DND-41 (cell line): ENCODE measurements around the gene SLC30A4.

Experiments
- ATAC-seq: fragments of 200-7000 bp; cut with Tn5 transposase; 3 replicates; pipeline ENCODE4 v1.9.1; 2021; ENCODE audit warnings: low read depth; ENCODE audit not compliant: insufficient read depth
- DNase-seq: peaks from one replicate; pipeline ENCODE4 v3.0.0-alpha.2; 2020
- H2AFZ ChIP-seq: 2 replicates; pipeline ENCODE4 v1.6.0; 2012; ENCODE audit warnings: low read depth, low read length
- H3K27ac ChIP-seq: 2 replicates; pipeline ENCODE4 v1.5.1; 2012; ENCODE audit warnings: low read length, inconsistent platforms
- H3K27me3 ChIP-seq: fragments of 200-600 bp; sonication (generic); 2 replicates; pipeline ENCODE4 v1.6.0; 2012; ENCODE audit warnings: low read length, mild to moderate bottlenecking, inconsistent platforms; ENCODE audit not compliant: insufficient read depth, poor library complexity
- H3K36me3 ChIP-seq: 2 replicates; pipeline ENCODE4 v1.5.1; 2012; ENCODE audit warnings: low read length, inconsistent platforms; ENCODE audit not compliant: insufficient read depth
- H3K4me1 ChIP-seq: 2 replicates; pipeline ENCODE4 v1.5.1; 2012; ENCODE audit warnings: mild to moderate bottlenecking, low read length; ENCODE audit not compliant: insufficient read depth
- H3K4me2 ChIP-seq: 2 replicates; pipeline ENCODE4 v1.6.0; 2012; ENCODE audit warnings: mild to moderate bottlenecking, moderate library complexity, low read length, inconsistent platforms; ENCODE audit not compliant: insufficient read depth
- H3K4me3 ChIP-seq, 2 experiments: fragments of 200-600 bp in 1 of 2; shearing (Covaris generic) in 1 of 2; 2 replicates each; pipeline ENCODE4 v1.5.1; 2012 to 2016; ENCODE audit warnings: inconsistent platforms in 2 of 2, low read length in 2 of 2, mild to moderate bottlenecking in 2 of 2, low read depth in 1 of 2, moderate library complexity in 1 of 2
- H3K79me2 ChIP-seq: 2 replicates; pipeline ENCODE4 v1.6.0; 2012; ENCODE audit warnings: low read length, inconsistent platforms; ENCODE audit not compliant: insufficient read depth
- H3K9ac ChIP-seq: 2 replicates; pipeline ENCODE4 v1.6.0; 2012; ENCODE audit warnings: low read depth, mild to moderate bottlenecking, inconsistent platforms, low read length, moderate library complexity
- H3K9me3 ChIP-seq: 2 replicates; pipeline ENCODE4 v1.5.1; 2012; ENCODE audit warnings: low read length, moderate library complexity, mild to moderate bottlenecking, inconsistent platforms; ENCODE audit not compliant: insufficient read depth, severe bottlenecking
- H4K20me1 ChIP-seq: 2 replicates; pipeline ENCODE4 v1.6.0; 2012; ENCODE audit warnings: low read length; ENCODE audit not compliant: insufficient read depth
- CTCF ChIP-seq: IDR thresholded peaks from 2 replicates; pipeline ENCODE4 v1.5.1; 2012; ENCODE audit warnings: borderline replicate concordance, low read length, moderate library complexity, mild to moderate bottlenecking; ENCODE audit not compliant: poor library complexity, severe bottlenecking; ENCODE audit errors: extremely low read depth
- EZH2 ChIP-seq: IDR thresholded peaks from 3 replicates; pipeline ENCODE4 v1.6.1; 2012; ENCODE audit warnings: borderline replicate concordance, low read depth, mild to moderate bottlenecking, moderate library complexity, low read length, inconsistent platforms; ENCODE audit not compliant: severe bottlenecking

SLC30A4 gene

GRCh38 chr15:45449395-45449794 lies 73.2 kb downstream of the SLC30A4 start:
- Histone ChIP-seq H3K4me1 (peaks cover 6% of the 10 kb centered on the region), H3K27ac (no peak overlapping the region), H3K9ac (no peak overlapping the region), H3K79me2 (no peaks in the 10 kb centered on the region), H3K27me3 (no peaks in the 10 kb centered on the region), H2AFZ (no peak overlapping the region), H3K36me3 (no peaks in the 10 kb centered on the region), H3K4me3 (no peak overlapping the region), H4K20me1 (no peaks in the 10 kb centered on the region), H3K4me2 (no peak overlapping the region), H3K9me3 (no peaks in the 10 kb centered on the region)
- TF ChIP-seq EZH2 (no peak), CTCF (no peak)
- ATAC-seq = no peak
- no peak for DNase-seq

GRCh38 chr15:45448066-45448915 lies 74.3 kb downstream of the SLC30A4 start:
- Histone ChIP-seq H4K20me1 (no peaks in the 10 kb centered on the region), H3K9me3 (no peaks in the 10 kb centered on the region), H3K27ac (no peak overlapping the region), H3K36me3 (no peaks in the 10 kb centered on the region), H3K9ac (no peak overlapping the region), H3K79me2 (no peaks in the 10 kb centered on the region), H3K27me3 (no peaks in the 10 kb centered on the region), H3K4me2 (no peak overlapping the region), H3K4me3 (no peak overlapping the region), H2AFZ (no peak overlapping the region), H3K4me1 (no peaks in the 10 kb centered on the region)
- TF ChIP-seq EZH2 = no peak
- no peak for TF ChIP-seq CTCF
- no peak for ATAC-seq
- no peak for DNase-seq

DNA sequence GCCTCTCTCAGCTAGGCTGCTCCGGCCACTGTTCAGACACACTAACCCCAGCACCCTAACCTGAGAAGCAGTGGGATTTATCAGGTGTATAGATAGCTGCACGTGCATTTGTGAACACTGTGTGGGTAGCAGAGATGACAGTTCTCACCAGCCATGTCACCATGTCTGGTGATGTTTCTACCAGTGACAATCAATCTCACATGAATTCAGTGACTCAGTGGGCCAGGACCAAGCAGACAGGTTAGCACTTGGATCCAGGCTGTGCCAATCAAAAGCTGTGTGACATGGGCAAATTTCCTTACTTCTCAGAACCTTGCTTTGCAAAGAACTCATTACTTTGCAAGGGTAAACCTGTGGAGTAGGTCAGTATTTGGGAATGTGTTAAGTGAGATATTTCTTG lies 78.9 kb downstream of the SLC30A4 start:
- Histone ChIP-seq H2AFZ (no peak overlapping the region), H3K9ac (no peak overlapping the region), H3K4me2 (no peak overlapping the region), H3K9me3 (no peaks in the 10 kb centered on the region), H3K27me3 (no peaks in the 10 kb centered on the region), H3K79me2 (no peaks in the 10 kb centered on the region), H3K36me3 (no peaks in the 10 kb centered on the region), H3K4me1 (no peaks in the 10 kb centered on the region), H3K4me3 (no peak overlapping the region), H4K20me1 (no peaks in the 10 kb centered on the region), H3K27ac (no peak overlapping the region)
- ATAC-seq = no peak
- TF ChIP-seq EZH2 (no peak), CTCF (no peak)
- DNase-seq = no peak
